ENCODE data around the gene RGL1.

GRCh38 chr1:183886853-183887252, 81.9 kb downstream of the RGL1 start:
- TF ChIP-seq, protein P1, sequence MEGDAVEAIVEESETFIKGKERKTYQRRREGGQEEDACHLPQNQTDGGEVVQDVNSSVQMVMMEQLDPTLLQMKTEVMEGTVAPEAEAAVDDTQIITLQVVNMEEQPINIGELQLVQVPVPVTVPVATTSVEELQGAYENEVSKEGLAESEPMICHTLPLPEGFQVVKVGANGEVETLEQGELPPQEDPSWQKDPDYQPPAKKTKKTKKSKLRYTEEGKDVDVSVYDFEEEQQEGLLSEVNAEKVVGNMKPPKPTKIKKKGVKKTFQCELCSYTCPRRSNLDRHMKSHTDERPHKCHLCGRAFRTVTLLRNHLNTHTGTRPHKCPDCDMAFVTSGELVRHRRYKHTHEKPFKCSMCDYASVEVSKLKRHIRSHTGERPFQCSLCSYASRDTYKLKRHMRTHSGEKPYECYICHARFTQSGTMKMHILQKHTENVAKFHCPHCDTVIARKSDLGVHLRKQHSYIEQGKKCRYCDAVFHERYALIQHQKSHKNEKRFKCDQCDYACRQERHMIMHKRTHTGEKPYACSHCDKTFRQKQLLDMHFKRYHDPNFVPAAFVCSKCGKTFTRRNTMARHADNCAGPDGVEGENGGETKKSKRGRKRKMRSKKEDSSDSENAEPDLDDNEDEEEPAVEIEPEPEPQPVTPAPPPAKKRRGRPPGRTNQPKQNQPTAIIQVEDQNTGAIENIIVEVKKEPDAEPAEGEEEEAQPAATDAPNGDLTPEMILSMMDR (IDR thresholded peaks at IDR 0.05; ENCODE audit: poor library complexity): no peak
- no peak for TF ChIP-seq EZH2 (IDR thresholded peaks at IDR 0.05; ENCODE audit: borderline replicate concordance)
